Measurements from ENCODE around the gene ARID3A. TPM values are rescaled to one million over a fixed set of nuclear protein-coding genes. Genes with fewer than 3 reads are reported as not detected.

Gene ARID3A
- total and polyA plus RNA-seq, 2 of the 13 experiments (the other 11 are each of a cell fraction or from before 2014, with no cell fraction given) = 71.3 to 77.9 TPM

DNA sequence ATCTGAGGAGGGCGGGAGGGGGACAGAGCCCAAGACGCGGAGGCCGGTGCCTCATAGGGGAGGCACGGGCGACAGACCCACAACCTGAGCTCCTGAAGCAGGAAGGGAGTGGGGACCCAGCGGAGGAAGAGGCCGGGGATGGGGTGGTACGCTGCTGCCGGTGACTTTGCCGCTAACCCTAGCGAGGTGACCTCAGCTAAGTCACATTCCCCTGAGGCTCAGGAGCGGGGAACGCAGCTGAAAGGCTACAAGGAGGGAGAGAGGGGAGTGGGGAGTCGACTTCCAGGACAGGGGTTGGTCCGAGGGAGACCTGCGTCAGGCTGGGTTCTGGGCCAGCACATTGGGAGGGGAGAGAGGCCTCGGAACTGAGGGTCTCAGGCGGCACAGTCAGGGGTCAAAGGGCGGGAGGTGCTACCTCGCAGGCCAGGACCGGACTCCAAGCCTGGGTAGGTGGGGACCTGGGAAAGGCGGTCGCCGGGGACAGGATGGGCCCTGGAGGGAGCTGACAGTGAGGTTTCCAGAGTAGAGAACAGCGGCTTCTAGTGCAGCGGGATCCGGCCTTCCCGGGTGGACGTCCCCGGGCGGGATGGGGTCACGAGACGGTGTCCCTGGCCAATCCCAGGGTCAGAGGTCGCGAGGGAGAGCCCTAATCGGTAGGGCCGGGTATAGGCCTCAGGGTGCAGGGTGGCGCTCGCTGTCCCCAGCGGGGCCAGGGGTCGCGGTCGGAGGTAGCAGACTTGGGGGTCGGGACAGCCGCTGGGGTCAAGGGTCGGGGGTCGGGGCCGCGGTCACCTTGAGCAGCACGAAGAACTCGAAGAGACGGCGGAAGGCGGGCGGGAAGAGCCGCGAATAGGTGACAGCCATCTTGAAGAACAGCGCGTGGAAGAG, 94.4 kb downstream of the ARID3A start (continued):
- TF ChIP-seq ZBTB7B (CRISPR knock-in tag; IDR thresholded peaks at IDR 0.05) = no peak
- TF ChIP-seq, protein P1, sequence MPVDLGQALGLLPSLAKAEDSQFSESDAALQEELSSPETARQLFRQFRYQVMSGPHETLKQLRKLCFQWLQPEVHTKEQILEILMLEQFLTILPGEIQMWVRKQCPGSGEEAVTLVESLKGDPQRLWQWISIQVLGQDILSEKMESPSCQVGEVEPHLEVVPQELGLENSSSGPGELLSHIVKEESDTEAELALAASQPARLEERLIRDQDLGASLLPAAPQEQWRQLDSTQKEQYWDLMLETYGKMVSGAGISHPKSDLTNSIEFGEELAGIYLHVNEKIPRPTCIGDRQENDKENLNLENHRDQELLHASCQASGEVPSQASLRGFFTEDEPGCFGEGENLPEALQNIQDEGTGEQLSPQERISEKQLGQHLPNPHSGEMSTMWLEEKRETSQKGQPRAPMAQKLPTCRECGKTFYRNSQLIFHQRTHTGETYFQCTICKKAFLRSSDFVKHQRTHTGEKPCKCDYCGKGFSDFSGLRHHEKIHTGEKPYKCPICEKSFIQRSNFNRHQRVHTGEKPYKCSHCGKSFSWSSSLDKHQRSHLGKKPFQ (CRISPR knock-in tag; IDR thresholded peaks at IDR 0.05; ENCODE audit: insufficient replicate concordance) = no peak
- TF ChIP-seq ZSCAN21 (CRISPR knock-in tag; IDR thresholded peaks at IDR 0.05; ENCODE audit: borderline replicate concordance) = peak; percentile 41; the same call in 1 of the 2 replicates
- TF ChIP-seq NFIC (IDR thresholded peaks at IDR 0.05; ENCODE audit: low read length) = no peak
- TF ChIP-seq SAP130 (CRISPR knock-in tag; IDR thresholded peaks at IDR 0.05; ENCODE audit: low read depth) = peak; percentile 52
- TF ChIP-seq, protein P2, sequence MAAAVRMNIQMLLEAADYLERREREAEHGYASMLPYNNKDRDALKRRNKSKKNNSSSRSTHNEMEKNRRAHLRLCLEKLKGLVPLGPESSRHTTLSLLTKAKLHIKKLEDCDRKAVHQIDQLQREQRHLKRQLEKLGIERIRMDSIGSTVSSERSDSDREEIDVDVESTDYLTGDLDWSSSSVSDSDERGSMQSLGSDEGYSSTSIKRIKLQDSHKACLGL (CRISPR knock-in tag; IDR thresholded peaks at IDR 0.05) = peak; percentile 21; the same call in 1 of the 2 replicates
- TF ChIP-seq, protein P3, sequence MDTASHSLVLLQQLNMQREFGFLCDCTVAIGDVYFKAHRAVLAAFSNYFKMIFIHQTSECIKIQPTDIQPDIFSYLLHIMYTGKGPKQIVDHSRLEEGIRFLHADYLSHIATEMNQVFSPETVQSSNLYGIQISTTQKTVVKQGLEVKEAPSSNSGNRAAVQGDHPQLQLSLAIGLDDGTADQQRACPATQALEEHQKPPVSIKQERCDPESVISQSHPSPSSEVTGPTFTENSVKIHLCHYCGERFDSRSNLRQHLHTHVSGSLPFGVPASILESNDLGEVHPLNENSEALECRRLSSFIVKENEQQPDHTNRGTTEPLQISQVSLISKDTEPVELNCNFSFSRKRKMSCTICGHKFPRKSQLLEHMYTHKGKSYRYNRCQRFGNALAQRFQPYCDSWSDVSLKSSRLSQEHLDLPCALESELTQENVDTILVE (CRISPR knock-in tag; IDR thresholded peaks at IDR 0.05) = no peak
- TF ChIP-seq, protein P4, sequence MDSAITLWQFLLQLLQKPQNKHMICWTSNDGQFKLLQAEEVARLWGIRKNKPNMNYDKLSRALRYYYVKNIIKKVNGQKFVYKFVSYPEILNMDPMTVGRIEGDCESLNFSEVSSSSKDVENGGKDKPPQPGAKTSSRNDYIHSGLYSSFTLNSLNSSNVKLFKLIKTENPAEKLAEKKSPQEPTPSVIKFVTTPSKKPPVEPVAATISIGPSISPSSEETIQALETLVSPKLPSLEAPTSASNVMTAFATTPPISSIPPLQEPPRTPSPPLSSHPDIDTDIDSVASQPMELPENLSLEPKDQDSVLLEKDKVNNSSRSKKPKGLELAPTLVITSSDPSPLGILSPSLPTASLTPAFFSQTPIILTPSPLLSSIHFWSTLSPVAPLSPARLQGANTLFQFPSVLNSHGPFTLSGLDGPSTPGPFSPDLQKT (CRISPR knock-in tag; IDR thresholded peaks at IDR 0.05; ENCODE audit: borderline replicate concordance) = no peak
- 0 out of 2 replicates have a peak, but pooled peaks have one; percentile 6 for TF ChIP-seq ZNF34 (CRISPR knock-in tag; IDR thresholded peaks at IDR 0.05; ENCODE audit: borderline replicate concordance)
- TF ChIP-seq ZNF30 (CRISPR knock-in tag; IDR thresholded peaks at IDR 0.05) = no peak
- no peak for TF ChIP-seq NAIF1 (CRISPR knock-in tag; IDR thresholded peaks at IDR 0.05; ENCODE audit: borderline replicate concordance)
- TF ChIP-seq MTF2 (CRISPR knock-in tag; IDR thresholded peaks at IDR 0.05; ENCODE audit: borderline replicate concordance) = no peak
- TF ChIP-seq, protein P5, sequence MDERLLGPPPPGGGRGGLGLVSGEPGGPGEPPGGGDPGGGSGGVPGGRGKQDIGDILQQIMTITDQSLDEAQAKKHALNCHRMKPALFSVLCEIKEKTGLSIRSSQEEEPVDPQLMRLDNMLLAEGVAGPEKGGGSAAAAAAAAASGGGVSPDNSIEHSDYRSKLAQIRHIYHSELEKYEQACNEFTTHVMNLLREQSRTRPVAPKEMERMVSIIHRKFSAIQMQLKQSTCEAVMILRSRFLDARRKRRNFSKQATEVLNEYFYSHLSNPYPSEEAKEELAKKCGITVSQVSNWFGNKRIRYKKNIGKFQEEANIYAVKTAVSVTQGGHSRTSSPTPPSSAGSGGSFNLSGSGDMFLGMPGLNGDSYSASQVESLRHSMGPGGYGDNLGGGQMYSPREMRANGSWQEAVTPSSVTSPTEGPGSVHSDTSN (CRISPR knock-in tag; IDR thresholded peaks at IDR 0.05) = no peak
- TF ChIP-seq ZNF720 (CRISPR knock-in tag; IDR thresholded peaks at IDR 0.05) = no peak
- TF ChIP-seq MBNL3 (CRISPR knock-in tag; conservative IDR thresholded peaks at IDR 0.05) = no peak
- TF ChIP-seq ZNF33B (CRISPR knock-in tag; IDR thresholded peaks at IDR 0.05) = no peak
- TF ChIP-seq, protein P6, sequence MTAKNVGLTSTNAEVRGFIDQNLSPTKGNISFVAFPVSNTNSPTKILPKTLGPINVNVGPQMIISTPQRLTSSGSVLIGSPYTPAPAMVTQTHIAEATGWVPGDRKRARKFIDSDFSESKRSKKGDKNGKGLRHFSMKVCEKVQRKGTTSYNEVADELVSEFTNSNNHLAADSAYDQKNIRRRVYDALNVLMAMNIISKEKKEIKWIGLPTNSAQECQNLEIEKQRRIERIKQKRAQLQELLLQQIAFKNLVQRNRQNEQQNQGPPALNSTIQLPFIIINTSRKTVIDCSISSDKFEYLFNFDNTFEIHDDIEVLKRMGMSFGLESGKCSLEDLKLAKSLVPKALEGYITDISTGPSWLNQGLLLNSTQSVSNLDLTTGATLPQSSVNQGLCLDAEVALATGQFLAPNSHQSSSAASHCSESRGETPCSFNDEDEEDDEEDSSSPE (CRISPR knock-in tag; IDR thresholded peaks at IDR 0.05) = no peak
- TF ChIP-seq, protein P7, sequence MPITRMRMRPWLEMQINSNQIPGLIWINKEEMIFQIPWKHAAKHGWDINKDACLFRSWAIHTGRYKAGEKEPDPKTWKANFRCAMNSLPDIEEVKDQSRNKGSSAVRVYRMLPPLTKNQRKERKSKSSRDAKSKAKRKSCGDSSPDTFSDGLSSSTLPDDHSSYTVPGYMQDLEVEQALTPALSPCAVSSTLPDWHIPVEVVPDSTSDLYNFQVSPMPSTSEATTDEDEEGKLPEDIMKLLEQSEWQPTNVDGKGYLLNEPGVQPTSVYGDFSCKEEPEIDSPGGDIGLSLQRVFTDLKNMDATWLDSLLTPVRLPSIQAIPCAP (CRISPR knock-in tag; IDR thresholded peaks at IDR 0.05; ENCODE audit: low read depth) = no peak
- peak; percentile 21; the same call in 1 of the 2 replicates for TF ChIP-seq HNF4A (CRISPR knock-in tag; IDR thresholded peaks at IDR 0.05)
- 0 out of 2 replicates have a peak, but pooled peaks have one; percentile 23 for TF ChIP-seq ZNF619 (CRISPR knock-in tag; IDR thresholded peaks at IDR 0.05)
- TF ChIP-seq YEATS4 (CRISPR knock-in tag; IDR thresholded peaks at IDR 0.05; ENCODE audit: borderline replicate concordance) = peak; percentile 14; the same call in 1 of the 2 replicates

All from HepG2 (cell line).